MCF 10A (cell line): Measurements from ENCODE around the gene RPH3AL. TPM values are rescaled to one million over a fixed set of nuclear protein-coding genes. Genes with fewer than 3 reads are reported as not detected.
"Not testable (repeated sequence)": the region's sequence is repeated elsewhere in the genome, so short reads cannot be mapped to it uniquely, and the experiment has no call there.

ENCODE experiments used
- BruUV-seq: library from RNA; stranded (reverse); fragments of 400-500 nt; replicated peaks from 2 replicates; lab custom pipeline; 2021; lab: Mats Ljungman, UMichigan
- CTCF ChIA-PET: fragments of 300-600 bp; sonication (Branson Sonifier 250); formaldehyde crosslinking; extraction: SDS; loops from one replicate; lab custom pipeline; 2021; ENCODE audit warnings: antibody characterized with exemption, inconsistent platforms; lab: Yijun Ruan, JAX
- POLR2A ChIA-PET: fragments of 300-600, 350-650 bp; sonication (Branson Sonifier 250); formaldehyde crosslinking; extraction: SDS; loops from one replicate; lab custom pipeline; 2020; ENCODE audit warnings: antibody characterized with exemption, inconsistent platforms; lab: Yijun Ruan, JAX
- DNase-seq: peaks from one replicate; pipeline ENCODE4 v3.0.0-alpha.2; 2018; ENCODE audit not compliant: unreplicated experiment
- H3K27ac Mint-ChIP-seq: one replicate; pipeline ENCODE4 v1.8.0; 2022; ENCODE audit warnings: mild to moderate bottlenecking, low read depth, mixed read lengths; ENCODE audit not compliant: unreplicated experiment
- H3K27me3 Mint-ChIP-seq: one replicate; pipeline ENCODE4 v1.8.0; 2022; ENCODE audit warnings: mixed read lengths; ENCODE audit not compliant: insufficient read depth, unreplicated experiment
- H3K36me3 Mint-ChIP-seq: one replicate; pipeline ENCODE4 v1.8.0; 2022; ENCODE audit warnings: mild to moderate bottlenecking, moderate library complexity, mixed read lengths; ENCODE audit not compliant: insufficient read depth, unreplicated experiment
- H3K4me1 Mint-ChIP-seq: one replicate; pipeline ENCODE4 v1.8.0; 2022; ENCODE audit warnings: mixed read lengths; ENCODE audit not compliant: insufficient read depth, unreplicated experiment
- H3K4me3 Mint-ChIP-seq: one replicate; pipeline ENCODE4 v1.8.0; 2022; ENCODE audit warnings: mild to moderate bottlenecking, moderate library complexity, mixed read lengths; ENCODE audit not compliant: unreplicated experiment
- H3K9me3 Mint-ChIP-seq: one replicate; pipeline ENCODE4 v1.8.0; 2022; ENCODE audit warnings: mixed read lengths; ENCODE audit not compliant: unreplicated experiment
- CTCF ChIP-seq: fragments of 200-600 bp; IDR thresholded peaks from one replicate; pipeline ENCODE4 v1.8.0; 2022; ENCODE audit warnings: antibody characterized with exemption, mild to moderate bottlenecking; ENCODE audit not compliant: unreplicated experiment
- intact Hi-C: fragments of 100-400 bp; cut with micrococcal nuclease; formaldehyde crosslinking; loops from 2 replicates; pipeline ENCODE4 v1.14.1; 2022
- total RNA-seq: library from RNA; stranded (reverse); gene quantifications from 2 replicates; pipeline ENCODE4 v1.2.3, GENCODE V29; 2022

RPH3AL gene
- total RNA-seq, 1 experiment from 2014 or later = 0.89 TPM

- H3K27me3 Mint-ChIP-seq = peaks cover 19% of the 10 kb centered on the region
- BruUV-seq = no TSS peak
- H3K4me1 Mint-ChIP-seq = peaks cover 4% of the 10 kb centered on the region
- CTCF ChIA-PET = no interaction called here
- no peak overlapping the region for H3K4me3 Mint-ChIP-seq
- POLR2A ChIA-PET = no interaction called here
- intact Hi-C loops = no loop called here
- no peak for TF ChIP-seq CTCF
- no peaks in the 10 kb centered on the region for H3K36me3 Mint-ChIP-seq
- H3K27ac Mint-ChIP-seq = no peak overlapping the region
- DNase-seq = no peak
- peaks cover 15% of the 10 kb centered on the region for H3K9me3 Mint-ChIP-seq
Observed at GRCh38 chr17:210402-210801, 142.2 kb downstream of the RPH3AL start.

DNA sequence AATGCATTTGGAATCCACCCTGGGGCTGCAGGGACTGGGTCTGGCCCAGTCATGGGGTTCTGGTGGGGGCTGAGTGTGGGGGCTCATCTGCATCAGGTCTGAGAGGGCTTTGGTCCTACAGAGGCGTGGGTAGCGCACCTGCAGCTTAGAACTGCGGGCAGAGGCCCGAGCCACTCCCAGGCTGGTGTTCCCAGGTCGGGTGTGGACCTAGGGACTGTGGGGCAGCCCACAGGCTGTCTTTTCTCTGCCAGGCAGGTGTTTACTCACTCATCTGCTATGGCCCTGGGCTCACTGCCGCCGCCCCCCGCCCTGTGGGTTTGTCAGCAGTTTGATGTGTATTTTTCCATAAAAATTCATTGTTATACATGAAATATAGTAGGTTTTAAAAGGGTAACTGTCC is 144.2 kb downstream of the RPH3AL start:
- intact Hi-C loops = no loop called here
- DNase-seq = no peak
- no peak overlapping the region for H3K4me3 Mint-ChIP-seq
- no TSS peak for BruUV-seq
- CTCF ChIA-PET = no interaction called here
- TF ChIP-seq CTCF = no peak
- no peak overlapping the region for H3K27ac Mint-ChIP-seq
- peaks cover 15% of the 10 kb centered on the region for H3K9me3 Mint-ChIP-seq
- POLR2A ChIA-PET = no interaction called here
- peaks cover 19% of the 10 kb centered on the region for H3K27me3 Mint-ChIP-seq
- peaks cover 4% of the 10 kb centered on the region for H3K4me1 Mint-ChIP-seq
- H3K36me3 Mint-ChIP-seq = no peaks in the 10 kb centered on the region

DNA sequence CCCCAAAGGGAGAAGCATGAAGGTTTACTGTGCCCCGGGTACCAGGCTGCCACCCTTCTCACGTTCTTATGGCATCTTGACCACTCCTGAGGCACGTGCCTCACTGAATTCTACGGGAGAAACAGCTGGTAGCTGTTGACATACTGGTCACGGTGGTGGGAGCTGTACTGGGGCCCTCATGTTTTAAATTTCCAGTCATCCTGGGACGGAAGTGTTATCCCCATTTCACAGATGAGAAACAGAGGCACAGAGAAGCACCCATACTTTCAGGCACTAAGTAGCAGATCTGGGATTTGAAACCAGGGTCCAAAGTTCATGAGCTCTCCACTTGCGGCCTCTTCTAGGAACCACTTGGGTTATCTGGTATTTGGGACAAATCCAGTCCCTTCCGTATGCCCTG is 144.8 kb downstream of the RPH3AL start:
- Mint-ChIP-seq H3K4me1 (peaks cover 4% of the 10 kb centered on the region), H3K9me3 (peaks cover 15% of the 10 kb centered on the region), H3K27ac (no peak overlapping the region), H3K27me3 (peaks cover 19% of the 10 kb centered on the region), H3K36me3 (no peaks in the 10 kb centered on the region), H3K4me3 (no peak overlapping the region)
- CTCF ChIA-PET = no interaction called here
- no TSS peak for BruUV-seq
- intact Hi-C loops = no loop called here
- POLR2A ChIA-PET = no interaction called here
- TF ChIP-seq CTCF = no peak
- DNase-seq = no peak

GRCh38 chr17:206941-207560 is 145.6 kb downstream of the RPH3AL start:
- ChIA-PET POLR2A (no interaction called here), CTCF (no interaction called here)
- H3K4me1 Mint-ChIP-seq = peaks cover 4% of the 10 kb centered on the region
- H3K4me3 Mint-ChIP-seq = no peak overlapping the region
- BruUV-seq = no TSS peak
- DNase-seq = no peak
- intact Hi-C loops = no loop called here
- peaks cover 19% of the 10 kb centered on the region for H3K27me3 Mint-ChIP-seq
- no peak for TF ChIP-seq CTCF
- no peak overlapping the region for H3K27ac Mint-ChIP-seq
- H3K36me3 Mint-ChIP-seq = no peaks in the 10 kb centered on the region
- H3K9me3 Mint-ChIP-seq = peaks cover 15% of the 10 kb centered on the region

DNA sequence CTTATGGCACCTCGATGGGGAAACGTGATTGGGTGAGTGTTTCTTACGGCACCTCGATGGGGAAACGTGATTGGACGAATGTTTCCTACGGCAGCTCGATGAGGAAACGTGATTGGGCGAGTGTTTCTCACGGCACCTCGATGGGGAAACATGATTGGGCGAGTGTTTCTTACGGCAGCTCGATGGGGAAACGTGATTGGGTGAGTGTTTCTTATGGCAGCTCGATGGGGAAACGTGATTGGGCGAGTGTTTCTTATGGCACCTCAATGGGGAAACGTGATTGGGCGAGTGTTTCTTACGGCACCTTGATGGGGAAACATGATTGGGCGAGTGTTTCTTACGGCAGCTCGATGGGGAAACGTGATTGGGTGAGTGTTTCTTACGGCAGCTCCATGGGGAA is 146.1 kb downstream of the RPH3AL start:
- BruUV-seq, H3K36me3 Mint-ChIP-seq, H3K27ac Mint-ChIP-seq, H3K4me1 Mint-ChIP-seq, H3K4me3 Mint-ChIP-seq, intact Hi-C loops, POLR2A ChIA-PET, DNase-seq: not testable (repeated sequence)
- Mint-ChIP-seq H3K27me3 (peaks cover 13% of the 10 kb centered on the region), H3K9me3 (peaks cover 15% of the 10 kb centered on the region)
- CTCF ChIA-PET = interaction anchor here (0.7 kb wide), 1 partner anchor 11 kb away, joined by 4 read pairs; no protein-coding TSS in a partner anchor
